HG03558 (cell line): Measurements from ENCODE around the gene SLC25A46.
A peak's percentile ranks its signal among the peaks of the same experiment; 100 is the strongest.
"Not testable (repeated sequence)": the region's sequence is repeated elsewhere in the genome, so short reads cannot be mapped to it uniquely, and the experiment has no call there.

Experiments used
- ATAC-seq: cut with Tn5 transposase; IDR thresholded peaks from one replicate; pipeline ENCODE4 v1.9.1; 2021; ENCODE audit warnings: moderate number of reproducible peaks; ENCODE audit not compliant: unreplicated experiment; ENCODE audit errors: extremely low read depth

Gene SLC25A46

DNA sequence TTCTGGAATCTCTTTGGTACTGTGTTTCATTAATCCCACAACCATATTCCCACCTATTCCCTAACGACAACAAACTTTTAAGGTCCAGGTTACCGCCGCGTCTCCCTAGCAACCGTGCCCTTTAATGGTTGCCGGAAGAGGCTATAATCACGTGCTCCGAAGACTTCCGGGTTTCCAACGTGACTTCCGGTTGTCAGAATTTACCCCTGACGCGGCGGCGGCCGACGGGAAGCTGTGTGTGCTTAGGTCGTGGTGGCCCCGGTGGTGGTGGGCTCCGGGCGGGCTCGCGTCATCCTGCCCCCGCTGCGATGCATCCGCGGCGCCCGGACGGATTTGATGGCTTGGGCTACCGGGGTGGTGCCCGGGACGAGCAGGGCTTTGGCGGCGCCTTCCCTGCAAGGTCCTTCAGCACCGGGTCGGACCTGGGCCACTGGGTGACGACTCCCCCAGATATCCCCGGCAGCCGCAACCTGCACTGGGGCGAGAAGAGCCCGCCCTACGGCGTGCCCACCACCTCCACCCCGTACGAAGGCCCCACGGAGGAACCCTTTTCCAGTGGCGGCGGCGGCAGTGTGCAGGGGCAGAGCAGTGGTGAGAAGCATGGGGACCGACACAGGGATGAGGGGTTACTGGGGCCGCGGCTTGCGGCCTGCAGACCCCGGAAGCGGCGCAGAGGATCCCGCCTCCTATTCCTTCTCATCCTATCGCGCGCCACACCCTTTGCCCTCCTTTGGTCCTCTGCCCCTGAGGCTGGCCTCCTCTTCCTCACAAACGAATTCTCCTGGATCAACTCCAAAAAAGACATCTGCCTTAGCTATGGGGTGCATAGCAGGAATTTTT is at the start of gene SLC25A46:
Gene SLC25A46, plus strand, starts transcription at position 196 of the 840 bp plus-strand sequence. Its CDS starts 113 bp downstream, at position 309.
- peak; percentile 94 for ATAC-seq

DNA sequence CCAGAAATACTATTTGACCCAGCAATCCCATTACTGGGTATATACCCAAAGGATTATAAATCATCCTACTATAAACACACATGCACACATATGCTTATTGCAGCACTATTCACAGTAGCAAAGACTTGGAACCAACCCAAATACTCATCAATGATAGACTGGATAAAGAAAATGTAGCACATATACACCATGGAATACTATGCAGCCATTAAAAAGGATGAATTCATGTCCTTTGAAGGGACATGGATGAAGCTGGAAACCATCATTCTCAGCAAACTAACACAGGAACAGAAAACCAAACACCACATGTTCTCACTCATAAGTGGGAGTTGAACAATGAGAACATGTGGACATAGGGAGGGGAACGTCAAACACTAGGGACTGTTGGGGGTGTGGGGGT is 48.2 kb upstream of the SLC25A46 start:
- not testable (repeated sequence) for ATAC-seq

- not testable (repeated sequence) for ATAC-seq
Observed at GRCh38 chr5:110692669-110693068, 46.1 kb upstream of the SLC25A46 start.

GRCh38 chr5:110702300-110702699 is 36.5 kb upstream of the SLC25A46 start:
- no peak for ATAC-seq

DNA sequence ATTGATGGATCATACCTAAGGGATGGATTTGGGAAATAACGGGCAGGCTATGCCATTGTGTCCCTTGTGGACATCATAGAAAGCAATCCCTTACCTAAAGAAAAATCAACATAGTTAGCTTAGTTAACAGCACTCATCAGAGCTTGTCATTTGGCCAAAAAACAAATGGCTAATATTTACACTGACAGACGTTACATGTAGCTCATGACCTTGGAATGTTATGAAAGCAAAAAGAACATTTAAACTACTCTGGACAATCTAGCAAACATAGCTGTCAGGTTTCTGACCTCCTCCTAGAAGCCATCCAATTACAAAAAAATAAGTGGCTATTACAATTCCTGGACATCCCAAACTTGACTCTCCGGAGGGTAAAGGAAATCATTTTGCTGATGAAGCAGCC is 36.1 kb upstream of the SLC25A46 start:
- ATAC-seq = no peak

DNA sequence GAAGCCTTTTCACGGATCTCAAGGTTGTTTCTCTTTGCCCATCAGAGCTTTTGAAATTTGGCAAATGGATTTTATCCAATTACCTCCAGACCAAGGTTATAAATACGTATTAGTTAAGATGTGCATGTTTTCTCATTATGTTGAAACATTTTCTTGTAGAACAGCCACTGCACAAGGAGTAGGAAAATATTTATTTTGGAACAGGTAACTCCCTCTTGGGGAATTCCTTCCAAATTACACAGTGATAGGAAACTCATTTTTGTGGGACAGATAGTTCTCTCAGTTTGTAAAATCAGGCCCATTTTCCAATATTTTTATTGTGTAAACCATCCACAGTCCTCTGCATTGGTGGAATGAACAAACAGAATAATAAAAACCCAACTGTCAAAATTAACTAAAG is 35.3 kb upstream of the SLC25A46 start:
- no peak for ATAC-seq

DNA sequence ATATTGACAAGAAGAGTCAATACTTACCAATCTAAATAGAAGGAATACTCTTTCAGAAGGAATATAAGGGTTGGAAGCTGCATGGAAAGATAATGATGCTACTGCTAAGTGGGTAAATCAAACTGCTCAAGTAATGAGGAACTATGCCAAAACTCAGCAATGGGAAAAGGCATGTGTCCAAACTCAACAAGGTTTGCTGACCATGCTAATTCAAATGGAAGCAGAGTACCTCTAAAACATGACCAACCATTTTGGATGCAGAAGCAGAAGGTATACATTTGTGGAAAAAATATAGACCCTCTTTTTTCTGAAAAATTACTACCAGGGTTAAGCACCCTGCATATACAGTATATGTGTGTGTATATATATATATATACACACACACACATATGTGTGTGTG is 33.5 kb upstream of the SLC25A46 start:
- no peak for ATAC-seq

DNA sequence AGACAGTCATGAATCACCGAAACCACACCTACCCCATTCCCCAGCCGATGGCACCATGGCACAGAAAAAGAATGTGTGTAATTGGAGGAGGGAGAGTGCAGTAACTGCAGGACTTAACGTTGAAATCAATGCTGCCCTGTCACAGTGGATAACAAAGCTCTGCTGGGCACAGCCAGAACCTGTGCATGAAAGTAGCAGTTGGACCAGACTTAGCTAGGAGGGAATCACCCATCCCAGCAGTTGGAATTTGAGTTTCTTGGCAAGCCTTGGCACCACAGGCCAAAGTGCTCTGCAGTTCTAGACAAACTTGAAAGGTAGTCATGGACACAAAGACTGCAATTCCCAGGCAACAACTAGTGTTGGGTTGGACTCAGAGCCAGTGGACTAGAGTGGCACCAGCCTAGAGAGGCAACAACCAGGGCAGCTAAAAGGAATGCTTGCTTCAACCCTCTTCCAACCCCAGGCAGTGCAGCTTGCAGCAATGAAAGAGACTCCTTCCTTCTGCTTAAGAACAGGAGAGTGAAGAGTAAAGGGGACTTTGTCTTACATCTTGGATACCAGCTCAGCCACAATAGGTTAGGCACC is 31.5 kb upstream of the SLC25A46 start:
- ATAC-seq = no peak

DNA sequence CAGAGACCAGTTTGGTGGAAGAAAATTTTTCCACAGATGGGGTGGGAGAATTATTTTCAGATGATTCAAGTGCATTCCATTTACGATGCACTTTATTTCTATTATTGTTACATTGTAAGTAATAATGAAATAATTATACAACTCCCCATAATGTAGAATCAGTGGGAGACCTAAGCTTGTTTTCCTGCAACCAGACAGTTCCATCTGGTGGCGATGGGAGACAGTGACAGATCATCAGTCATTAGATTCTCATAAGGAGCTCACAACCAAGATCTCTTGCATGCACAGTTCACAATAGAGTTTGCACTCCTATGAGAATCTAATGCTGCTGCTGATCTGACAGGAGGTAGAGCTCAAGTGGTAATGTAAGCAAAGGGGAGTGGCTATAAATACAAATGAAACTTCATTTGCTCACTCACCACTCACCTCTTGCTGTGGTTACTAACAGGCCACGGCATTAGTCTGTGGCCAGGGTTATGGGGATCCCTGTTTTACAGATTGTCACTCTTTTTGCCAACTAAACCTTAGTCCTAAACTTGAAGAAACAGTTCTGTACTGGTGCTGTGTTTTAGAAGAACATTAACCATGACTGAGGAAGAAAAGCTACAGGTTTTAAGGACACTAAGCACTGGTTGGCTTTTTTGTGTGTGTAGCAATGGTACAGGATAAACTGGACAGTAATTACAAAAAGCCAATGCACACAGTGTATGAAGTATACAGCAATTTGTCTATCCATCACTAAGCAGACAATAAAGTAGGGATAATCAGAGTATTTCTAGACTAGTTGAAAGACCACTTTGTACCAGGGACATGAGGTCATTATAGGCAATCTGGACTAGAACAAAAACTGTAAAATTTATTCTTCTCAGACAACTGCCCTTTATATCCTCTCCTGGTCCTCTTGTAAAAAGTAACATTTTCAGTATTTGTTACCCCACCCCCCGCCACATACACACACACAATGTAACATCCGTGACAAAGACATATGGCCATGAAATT is 22.3 kb upstream of the SLC25A46 start:
- ATAC-seq = peak; percentile 91

- no peak for ATAC-seq
Observed at GRCh38 chr5:110718311-110718710, 20.5 kb upstream of the SLC25A46 start.

DNA sequence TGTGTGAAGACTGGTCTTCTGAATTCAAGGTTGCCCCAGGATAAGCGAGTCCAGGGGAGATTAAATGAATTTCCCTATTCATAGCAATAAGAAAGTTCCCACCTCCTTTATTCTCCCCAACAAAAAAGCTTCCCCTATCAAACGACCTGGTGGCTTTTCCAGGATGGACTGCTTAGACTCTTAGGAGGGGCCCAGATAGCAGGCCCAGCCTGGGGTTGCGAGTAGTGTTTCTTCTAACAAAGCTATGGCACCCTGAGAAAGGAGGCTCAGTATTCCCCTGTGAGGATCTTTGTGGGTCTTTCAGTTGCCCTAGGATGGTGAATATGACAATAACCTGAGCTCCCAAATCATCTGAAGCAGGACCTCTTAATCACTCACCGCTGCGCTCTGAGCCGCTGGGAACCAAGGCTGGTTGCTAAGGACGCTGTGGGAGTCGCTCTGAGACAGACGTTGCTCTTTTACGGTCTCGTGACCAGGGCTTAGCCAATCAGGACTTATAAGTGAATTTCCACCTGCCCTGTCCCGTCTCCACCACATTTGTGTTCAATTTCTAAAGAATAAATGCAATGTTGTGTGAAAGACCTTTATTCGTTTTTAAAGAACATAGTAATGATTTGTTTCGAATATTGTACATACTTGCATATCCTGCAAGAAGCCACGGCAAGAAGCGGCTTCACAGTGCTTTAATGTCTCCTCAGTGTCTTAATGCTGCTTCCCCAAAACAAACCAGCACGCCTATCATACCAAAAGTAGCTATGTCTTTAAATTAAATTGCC is 12.4 kb upstream of the SLC25A46 start, which contains the start of gene TMEM232:
Gene TMEM232, minus strand, starts transcription at position 423 of the 776 bp plus-strand sequence. CDS start 59,319 bp downstream, outside the sequence.
- ATAC-seq = peak; percentile 100

GRCh38 chr5:110727025-110727314 is 11.8 kb upstream of the SLC25A46 start:
- ATAC-seq = peak; percentile 28

DNA sequence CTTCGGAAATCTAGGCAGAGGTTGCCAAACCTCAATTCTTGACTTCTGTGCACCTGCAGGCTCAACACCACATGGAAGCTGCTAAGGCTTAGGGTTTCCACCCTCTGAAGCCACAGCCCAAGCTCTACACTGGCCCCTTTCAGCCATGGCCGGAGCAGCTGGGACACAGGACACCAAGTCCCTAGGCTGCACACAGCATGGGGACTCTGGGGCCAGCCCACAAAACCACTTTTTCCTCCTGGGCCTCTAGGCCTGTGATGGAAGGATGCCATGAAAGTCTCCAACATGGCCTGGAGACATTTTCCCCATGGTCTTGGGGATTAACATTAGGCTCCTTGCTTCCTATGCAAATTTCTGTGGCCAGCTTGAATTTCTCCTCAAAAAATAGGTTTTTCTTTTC is 7.3 kb upstream of the SLC25A46 start:
- ATAC-seq = not testable (repeated sequence)

DNA sequence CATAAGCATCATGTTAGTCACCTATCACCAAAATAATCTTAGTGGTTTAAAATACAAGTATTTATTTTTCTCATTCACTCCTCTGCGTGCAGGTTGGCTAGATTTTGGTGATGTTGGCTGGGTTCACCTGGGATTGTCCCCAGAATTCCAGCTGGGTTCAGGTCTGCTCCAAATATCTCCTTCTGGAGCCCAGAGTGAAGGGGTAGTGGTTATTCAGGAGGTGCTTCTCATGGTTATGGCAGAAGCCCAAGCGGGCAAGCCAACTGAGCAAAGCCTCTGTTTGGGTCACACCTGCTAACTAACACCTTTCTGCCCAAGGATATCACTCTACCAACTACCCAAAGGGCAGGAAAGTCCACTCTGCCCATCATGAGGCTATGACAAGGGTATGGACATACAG is 4.7 kb upstream of the SLC25A46 start:
- no peak for ATAC-seq

GRCh38 chr5:110735556-110735955 is 3.3 kb upstream of the SLC25A46 start:
- no peak for ATAC-seq

DNA sequence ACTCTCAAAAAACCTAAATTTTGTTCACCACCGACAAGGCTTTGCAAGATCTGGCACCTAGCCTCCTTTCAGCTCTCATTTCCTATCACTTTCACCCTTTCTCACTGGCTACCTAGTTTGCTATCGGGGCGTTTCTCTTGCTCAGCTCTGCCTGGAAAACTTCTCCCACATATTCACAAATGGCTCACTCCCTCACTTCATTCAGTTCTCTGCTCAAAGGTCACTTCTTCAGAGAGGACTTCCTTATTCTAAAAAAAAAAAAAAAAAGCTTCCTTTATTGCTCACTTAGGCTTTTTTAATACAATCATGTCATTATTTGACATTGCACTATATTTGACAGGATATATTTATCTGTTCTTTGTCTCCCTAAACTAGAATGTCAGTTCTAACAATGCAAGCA is 2.1 kb upstream of the SLC25A46 start:
- ATAC-seq = no peak

- ATAC-seq = peak; percentile 36
Observed at GRCh38 chr5:110738503-110738811, 350 bp upstream of the SLC25A46 start.

GRCh38 chr5:110751902-110752762 is 13.3 kb downstream of the SLC25A46 start:
- ATAC-seq = peak; percentile 96

DNA sequence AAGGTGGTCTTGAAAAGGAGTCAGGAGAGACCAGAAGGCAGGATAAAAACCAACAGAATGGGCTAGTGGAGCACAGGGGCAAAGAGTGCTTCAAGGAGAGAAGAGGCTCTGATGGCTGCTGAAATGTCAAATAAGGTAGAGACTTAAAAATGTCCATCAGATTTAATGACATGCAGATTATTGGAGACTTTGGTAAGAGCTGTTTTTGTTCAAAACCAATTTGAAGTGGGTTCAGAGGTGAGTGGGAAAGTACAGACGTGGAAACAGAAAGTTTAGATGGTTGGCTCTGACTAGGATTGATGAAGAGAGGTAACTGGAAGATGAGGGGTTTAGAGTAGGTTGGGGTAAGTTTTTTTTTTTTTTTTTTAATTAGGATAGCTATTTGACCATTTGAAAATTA is 14.1 kb downstream of the SLC25A46 start:
- ATAC-seq = no peak
